SK-N-MC (cell line): ENCODE data around the gene OR3A2.
"Not testable (repeated sequence)": the region's sequence is repeated elsewhere in the genome, so short reads cannot be mapped to it uniquely, and the experiment has no call there.

ENCODE experiments used
- DNase-seq: peaks from one replicate; pipeline ENCODE4 v3.0.0-alpha.2; 2011; ENCODE audit warnings: low read depth, low spot score
- H3K27ac ChIP-seq: fragments of 200-600 bp; sonication (generic); 2 replicates; pipeline ENCODE4 v1.5.1; 2016; ENCODE audit warnings: mixed run types
- H3K36me3 ChIP-seq: fragments of 200-600 bp; sonication (generic); 2 replicates; pipeline ENCODE4 v1.6.1; 2017; ENCODE audit warnings: antibody characterized with exemption, low read length, mixed read lengths; ENCODE audit not compliant: insufficient read depth
- H3K4me3 ChIP-seq: fragments of 200-600 bp; sonication (generic); 2 replicates; pipeline ENCODE4 v1.5.1; 2016
- H3K9ac ChIP-seq: fragments of 200-600 bp; sonication (generic); 2 replicates; pipeline ENCODE4 v1.8.0; 2017; ENCODE audit warnings: mixed run types, mixed read lengths; ENCODE audit not compliant: insufficient read length
- H3K9me3 ChIP-seq: fragments of 200-600 bp; sonication (generic); 2 replicates; pipeline ENCODE4 v1.6.1; 2017; ENCODE audit warnings: low read depth, mild to moderate bottlenecking, antibody characterized with exemption, low read length, moderate library complexity, mixed read lengths
- EZH2 ChIP-seq: fragments of 200-600 bp; sonication (generic); IDR thresholded peaks from one replicate; pipeline ENCODE4 v1.6.1; 2017; ENCODE audit warnings: antibody characterized with exemption
- FOXP2 ChIP-seq: optimal IDR thresholded peaks from 2 replicates; pipeline ENCODE3; 2011; ENCODE audit warnings: mild to moderate bottlenecking, moderate library complexity; ENCODE audit not compliant: insufficient read depth; ENCODE audit errors: extremely low read length, control extremely low read depth
- POLR2AphosphoS5 ChIP-seq: IDR thresholded peaks from 2 replicates; pipeline ENCODE4 v1.6.1; 2012; ENCODE audit warnings: mild to moderate bottlenecking, low read depth, low read length, borderline replicate concordance

OR3A2 gene

DNA sequence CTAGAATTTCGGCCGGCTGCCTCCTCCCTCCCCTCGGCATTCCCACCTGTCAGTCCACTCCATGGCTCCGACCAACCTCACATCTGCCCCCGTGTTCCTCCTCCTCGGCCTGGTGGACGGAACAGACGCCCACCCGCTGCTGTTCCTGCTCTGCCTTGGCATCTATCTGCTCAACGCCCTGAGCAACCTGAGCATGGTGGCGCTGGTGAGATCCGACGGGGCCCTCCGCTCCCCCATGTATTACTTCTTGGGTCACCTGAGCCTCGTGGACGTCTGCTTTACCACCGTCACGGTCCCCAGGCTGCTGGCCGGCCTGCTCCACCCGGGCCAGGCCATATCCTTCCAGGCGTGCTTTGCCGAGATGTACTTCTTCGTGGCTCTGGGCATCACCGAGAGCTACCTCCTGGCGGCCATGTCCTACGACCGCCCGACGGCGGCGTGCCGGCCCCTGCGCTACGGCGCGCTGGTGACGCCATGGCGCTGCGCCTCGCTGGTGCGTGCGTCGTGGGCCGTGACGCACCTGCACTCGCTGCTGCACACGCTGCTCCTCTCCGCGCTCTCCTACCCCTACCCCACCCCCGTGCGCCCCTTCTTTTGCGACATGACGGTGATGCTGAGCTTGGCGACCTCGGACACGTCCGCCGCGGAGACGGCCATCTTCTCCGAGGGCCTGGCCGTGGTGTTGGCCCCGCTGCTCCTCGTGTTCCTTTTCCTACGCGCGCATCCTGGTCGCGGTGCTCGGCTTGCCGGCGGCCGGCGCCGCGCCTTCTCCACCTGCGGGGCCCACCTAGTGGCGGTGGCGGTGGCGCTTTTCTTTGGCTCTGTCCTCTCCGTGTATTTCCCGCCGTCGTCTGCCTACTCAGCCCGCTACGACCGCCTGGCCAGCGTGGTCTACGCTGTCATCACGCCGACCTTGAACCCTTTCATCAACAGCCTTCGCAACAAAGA, at the start of gene OR3A2:
Gene OR3A2, minus strand, starts transcription at position 440 of the 948 bp plus-strand sequence.
- Histone ChIP-seq H3K4me3 (no peak within 1 kb of the TSS), H3K9ac (no peak within 1 kb of the TSS), H3K36me3 (no peaks in the 10 kb centered on the region), H3K27ac (no peak within 1 kb of the TSS), H3K9me3 (no peaks in the 10 kb centered on the region)
- no peak for DNase-seq
- TF ChIP-seq EZH2 (no peak), FOXP2 (no peak), POLR2AphosphoS5 (no peak)

DNA sequence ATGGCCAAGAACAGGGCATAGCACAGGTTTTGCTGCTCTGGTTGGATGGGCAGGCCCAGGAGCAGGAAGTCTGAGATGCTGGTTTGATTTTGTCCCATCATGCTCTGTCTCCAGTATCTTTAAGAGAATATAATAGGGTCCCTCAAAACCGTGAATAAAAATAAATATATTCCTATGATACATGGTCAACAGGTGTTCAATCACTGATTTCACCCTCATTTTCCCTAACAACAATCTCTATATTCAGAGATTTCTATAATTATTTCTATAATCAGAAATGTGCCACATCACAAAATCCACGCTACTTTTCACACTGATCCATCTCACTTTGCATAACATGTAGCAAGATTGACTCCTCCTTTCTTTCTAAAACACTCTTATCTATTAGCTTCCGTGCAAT, 47.6 kb upstream of the OR3A2 start, which contains the start of gene OR1E2:
Gene OR1E2, minus strand, starts transcription at position 101 of the 400 bp plus-strand sequence. Its CDS starts 0 bp downstream, at position 101.
- TF ChIP-seq EZH2, result no peak
- no peak for TF ChIP-seq FOXP2
- no peak for TF ChIP-seq POLR2AphosphoS5
- DNase-seq, result no peak
- H3K9me3 ChIP-seq, result no peaks in the 10 kb centered on the region
- H3K9ac ChIP-seq, result no peak within 1 kb of the TSS
- no peak within 1 kb of the TSS for H3K27ac ChIP-seq
- no peaks in the 10 kb centered on the region for H3K36me3 ChIP-seq
- no peak within 1 kb of the TSS for H3K4me3 ChIP-seq

DNA sequence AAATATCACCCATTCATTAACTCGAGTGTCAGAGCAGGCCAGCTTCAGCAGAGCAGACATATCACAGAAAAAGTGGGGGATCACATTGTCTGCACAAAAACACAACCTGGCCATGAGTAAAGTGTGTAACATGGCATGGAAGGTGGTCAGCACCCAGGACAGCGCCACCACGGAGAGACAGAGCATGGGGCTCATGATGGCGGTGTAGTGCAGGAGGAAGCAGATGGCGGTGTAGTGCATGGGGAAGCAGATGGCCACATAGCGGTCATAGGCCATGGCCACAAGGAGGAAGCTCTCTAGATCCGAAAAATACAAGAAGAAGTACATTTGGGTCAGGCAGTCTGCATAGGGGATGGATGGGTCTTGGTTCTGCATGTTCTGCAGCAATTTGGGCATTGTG, 47.1 kb upstream of the OR3A2 start:
- not testable (repeated sequence) for DNase-seq, H3K4me3 ChIP-seq

GRCh38 chr17:3418222-3418621, 32.1 kb upstream of the OR3A2 start:
- no peaks in the 10 kb centered on the region for H3K36me3 ChIP-seq
- no peak overlapping the region for H3K27ac ChIP-seq
- no peaks in the 10 kb centered on the region for H3K9me3 ChIP-seq
- no peak overlapping the region for H3K4me3 ChIP-seq
- TF ChIP-seq FOXP2 (no peak), POLR2AphosphoS5 (no peak), EZH2 (no peak)
- no peak overlapping the region for H3K9ac ChIP-seq
- no peak for DNase-seq

More for the DNA sequence above, 47.1 kb upstream of the OR3A2 start:
- H3K9ac ChIP-seq, H3K27ac ChIP-seq, H3K9me3 ChIP-seq, H3K36me3 ChIP-seq: not testable (repeated sequence)

DNA sequence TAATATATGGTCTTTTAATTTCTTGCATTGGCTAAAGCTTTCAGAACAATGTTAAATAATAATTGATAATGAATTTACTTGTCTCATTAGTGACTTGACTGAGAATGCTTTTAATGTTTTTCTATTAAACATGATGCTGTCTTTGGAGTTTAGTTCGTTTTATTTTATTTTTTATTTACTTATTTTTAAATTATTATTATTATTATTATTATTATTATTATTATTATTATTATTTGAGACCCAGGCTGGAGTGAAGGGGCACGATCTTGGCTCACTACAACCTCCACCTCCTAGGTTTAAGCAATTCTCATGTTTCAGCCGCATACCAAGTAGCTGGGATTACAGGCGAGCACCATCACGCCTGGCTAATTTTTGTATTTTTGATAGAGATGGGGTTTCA, 29.5 kb upstream of the OR3A2 start:
- Histone ChIP-seq H3K36me3 (no peaks in the 10 kb centered on the region), H3K9me3 (no peaks in the 10 kb centered on the region), H3K27ac (no peak overlapping the region), H3K4me3 (no peak overlapping the region), H3K9ac (no peak overlapping the region)
- TF ChIP-seq POLR2AphosphoS5 (no peak), EZH2 (no peak), FOXP2 (no peak)
- DNase-seq, result no peak

GRCh38 chr17:3412216-3412615, 26.1 kb upstream of the OR3A2 start:
- H3K27ac ChIP-seq, H3K36me3 ChIP-seq, H3K4me3 ChIP-seq, H3K9ac ChIP-seq, DNase-seq, H3K9me3 ChIP-seq: not testable (repeated sequence)

- Histone ChIP-seq H3K4me3 (no peak within 1 kb of the TSS), H3K27ac (no peak within 1 kb of the TSS), H3K36me3 (no peaks in the 10 kb centered on the region), H3K9ac (no peak within 1 kb of the TSS), H3K9me3 (no peaks in the 10 kb centered on the region)
- no peak for DNase-seq
- TF ChIP-seq EZH2 (no peak), FOXP2 (no peak), POLR2AphosphoS5 (no peak)
Observed at GRCh38 chr17:3411070-3411469, 25.0 kb upstream of the OR3A2 start, which contains the start of gene OR3A3. Gene OR3A3, plus strand, starts transcription at chr17:3411370.

DNA sequence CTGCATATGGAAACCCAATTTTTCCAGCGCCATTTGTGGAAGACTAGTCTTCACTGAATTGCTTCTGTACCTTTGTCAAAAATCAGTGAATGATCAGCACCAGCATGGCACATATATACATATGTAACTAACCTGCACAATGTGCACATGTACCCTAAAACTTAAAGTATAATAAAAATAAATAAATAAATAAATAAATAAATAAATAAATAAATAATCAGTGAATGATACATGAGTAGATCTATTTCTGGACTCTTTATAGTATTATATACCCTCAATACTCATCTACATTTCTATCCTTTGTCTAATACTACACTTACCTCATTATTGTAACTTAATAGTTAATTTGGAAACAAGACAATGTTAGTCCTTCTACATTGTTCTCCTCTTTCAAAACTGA, 17.7 kb upstream of the OR3A2 start:
- not testable (repeated sequence) for H3K4me3 ChIP-seq, DNase-seq, H3K27ac ChIP-seq, H3K36me3 ChIP-seq, H3K9me3 ChIP-seq, H3K9ac ChIP-seq

GRCh38 chr17:3401786-3402185, 15.7 kb upstream of the OR3A2 start:
- no peak for DNase-seq
- Histone ChIP-seq H3K9me3 (no peaks in the 10 kb centered on the region), H3K36me3 (no peaks in the 10 kb centered on the region), H3K27ac (no peak overlapping the region), H3K9ac (no peak overlapping the region), H3K4me3 (no peak overlapping the region)
- TF ChIP-seq POLR2AphosphoS5 (no peak), FOXP2 (no peak), EZH2 (no peak)
